Sigmoid colon (tissue), 7 donors: ENCODE measurements around the gene PLSCR3. TPM values are rescaled to one million over a fixed set of nuclear protein-coding genes. Genes with fewer than 3 reads are reported as not detected.

Experiments used
- DNase-seq: peaks from one replicate; pipeline ENCODE4 v3.0.0-alpha.2; 2019
- H3K27ac ChIP-seq, 4 donors: fragments of 200-600 bp; sonication (generic); one replicate each; pipeline ENCODE4 v1.5.1; 2016 to 2019; ENCODE audit warnings: mild to moderate bottlenecking in 1 of 4
- H3K27me3 ChIP-seq, 3 donors: fragments of 200-600 bp; sonication (generic); one replicate each; pipeline ENCODE4 v1.5.1; 2019; ENCODE audit warnings: mild to moderate bottlenecking in 1 of 3
- H3K36me3 ChIP-seq, 4 donors: fragments of 200-600 bp; sonication (generic); one replicate each; pipeline ENCODE4 v1.5.1; 2016 to 2019
- H3K4me1 ChIP-seq, 4 donors: fragments of 200-600 bp; sonication (generic); one replicate each; pipeline ENCODE4 v1.5.1; 2017 to 2019
- H3K4me3 ChIP-seq, 4 donors: fragments of 200-600 bp; sonication (generic); one replicate each; pipeline ENCODE4 v1.5.1; 2017 to 2019; ENCODE audit warnings: mild to moderate bottlenecking in 2 of 4, moderate library complexity in 1 of 4
- H3K9me3 ChIP-seq, 4 donors: fragments of 200-600 bp in 3 of 4; sonication (generic) in 3 of 4; one replicate each; pipeline versions ENCODE4 v1.5.1 to v1.6.1; 2013 to 2019
- CTCF ChIP-seq, 4 experiments: fragments of 450-650 bp in 3 of 4; fragments of 200-600 bp in 1 of 4; IDR thresholded peaks; one replicate each; pipeline ENCODE4 v1.5.1; 2016 to 2019; ENCODE audit warnings: antibody characterized with exemption in 4 of 4, mild to moderate bottlenecking in 3 of 4, moderate library complexity in 2 of 4
- EP300 ChIP-seq, 4 donors: sonication (generic); formaldehyde crosslinking; IDR thresholded peaks; one replicate each; pipeline ENCODE4 v1.6.1; 2017; ENCODE audit warnings: antibody characterized with exemption in 4 of 4
- POLR2A ChIP-seq, 2 donors: fragments of 450-650 bp; IDR thresholded peaks; one replicate each; pipeline ENCODE4 v1.6.1; 2016; ENCODE audit warnings: antibody characterized with exemption in 2 of 2, mild to moderate bottlenecking in 2 of 2, moderate library complexity in 2 of 2
- POLR2AphosphoS5 ChIP-seq, 4 donors: sonication (generic); formaldehyde crosslinking; IDR thresholded peaks; one replicate each; pipeline ENCODE4 v1.6.1; 2017; ENCODE audit warnings: antibody characterized with exemption in 4 of 4
- WGBS, 2 donors: extraction: QIAGEN DNeasy Blood & Tissue Kit; methylation state at CpG; one replicate each; pipeline ENCODE4 v1.1.7; 2013; 5-methylcytosine and 5-hydroxymethylcytosine counted together
- intact Hi-C: fragments of 100-400 bp; cut with DNase I; formaldehyde crosslinking; loops from one replicate; pipeline ENCODE4 v1.15.1; 2023
- polyA plus RNA-seq, 3 donors: library from polyadenylated mRNA; stranded (reverse); fragments of 200-250 nt; gene quantifications; one replicate each; pipeline ENCODE4 v1.2.3, GENCODE V29; 2013
- total RNA-seq, 4 donors: library from RNA; depleted of rRNA; stranded (reverse); fragments of >200 nt; gene quantifications; one replicate each; pipeline ENCODE4 v1.1.0, GENCODE V29; 2016
- donor health status: healthy with polysubstance abuse.
- donor health status: Bipolar disorder and iron deficiency.
- donor health status: healthy.

Gene PLSCR3
- total and polyA plus RNA-seq, 7 donors = 10.4 to 27.2 (median 14.8) TPM

GRCh38 chr17:7437950-7438614 lies 43.8 kb upstream of the PLSCR3 start:
- Histone ChIP-seq H3K4me1 (peaks cover 0 to 58% (median 51%) of the 10 kb centered on the region in 4 donors), H3K4me3 (peak overlapping the region in 3 of 4 donors; percentile 13 to 35 (median 33)), H3K36me3 (no peaks in the 10 kb centered on the region), H3K27me3 (peaks cover 44 to 74% (median 74%) of the 10 kb centered on the region in 3 donors), H3K9me3 (no peaks in the 10 kb centered on the region), H3K27ac (no peak overlapping the region)
- DNase-seq = no peak
- WGBS, 2 donors = 26 to 58% methylated on average over 48 of the region's 48 CpGs
- intact Hi-C loops = loop anchor here (1.0 to 2.0 kb wide), 4 partner anchors 33 to 123 kb away; partner anchors contain the start of genes SENP3 and TMEM256
- TF ChIP-seq CTCF (IDR thresholded peaks at IDR 0.05) (no peak), POLR2A (IDR thresholded peaks at IDR 0.05) (no peak), POLR2AphosphoS5 (IDR thresholded peaks at IDR 0.05) (no peak), EP300 (IDR thresholded peaks at IDR 0.05) (no peak)

GRCh38 chr17:7437369-7437863 lies 43.1 kb upstream of the PLSCR3 start:
- Histone ChIP-seq H3K36me3 (no peaks in the 10 kb centered on the region), H3K27ac (peak overlapping the region in 2 of 4 donors; percentile 61 to 73), H3K4me3 (peak overlapping the region in 3 of 4 donors; percentile 15 to 43 (median 37)), H3K9me3 (no peaks in the 10 kb centered on the region), H3K4me1 (peaks cover 0 to 58% (median 51%) of the 10 kb centered on the region in 4 donors), H3K27me3 (peaks cover 44 to 74% (median 74%) of the 10 kb centered on the region in 3 donors)
- intact Hi-C loops = loop anchor here (1.0 to 2.0 kb wide), 4 partner anchors 33 to 123 kb away; partner anchors contain the start of genes SENP3 and TMEM256
- 33 to 40% methylated on average over 31 of the region's 31 CpGs for WGBS, 2 donors
- TF ChIP-seq EP300 (IDR thresholded peaks at IDR 0.05) (no peak), CTCF (IDR thresholded peaks at IDR 0.05) (no peak)
- no peak for DNase-seq

- DNase-seq = peak; percentile 87
Measured at GRCh38 chr17:7436556-7437368, 42.4 kb upstream of the PLSCR3 start.

More at GRCh38 chr17:7436556-7437368, 42.4 kb upstream of the PLSCR3 start:
- 5 to 12% methylated on average over 92 of the region's 92 CpGs for WGBS, 2 donors
- H3K4me3 ChIP-seq = peak overlapping the region in 3 of 4 donors; percentile 15 to 43 (median 37)
- intact Hi-C loops = loop anchor here (1.0 to 2.0 kb wide), 4 partner anchors 32 to 124 kb away; partner anchors contain the start of genes SENP3 and TMEM256
- no peaks in the 10 kb centered on the region for H3K9me3 ChIP-seq
- H3K27ac ChIP-seq = peak overlapping the region; percentile 44 to 73 (median 58)
- no peaks in the 10 kb centered on the region for H3K36me3 ChIP-seq
- peaks cover 44 to 73% (median 72%) of the 10 kb centered on the region in 3 donors for H3K27me3 ChIP-seq
- peaks cover 0 to 58% (median 51%) of the 10 kb centered on the region in 4 donors for H3K4me1 ChIP-seq
- TF ChIP-seq EP300 (IDR thresholded peaks at IDR 0.05) (no peak), CTCF (IDR thresholded peaks at IDR 0.05) (peak; percentile 23 to 86 (median 68)), POLR2A (IDR thresholded peaks at IDR 0.05) (no peak), POLR2AphosphoS5 (IDR thresholded peaks at IDR 0.05) (peak in 2 of 4 donors; percentile 7 to 45)
